Hippocampal formation (tissue), 2 donors: Measurements from ENCODE around the gene ST3GAL2.

ENCODE experiments used
- DNase-seq, 2 donors: peaks; one replicate each; lab custom pipeline; 2025; lab: John Stamatoyannopoulos, UW

ST3GAL2 gene, protein sequence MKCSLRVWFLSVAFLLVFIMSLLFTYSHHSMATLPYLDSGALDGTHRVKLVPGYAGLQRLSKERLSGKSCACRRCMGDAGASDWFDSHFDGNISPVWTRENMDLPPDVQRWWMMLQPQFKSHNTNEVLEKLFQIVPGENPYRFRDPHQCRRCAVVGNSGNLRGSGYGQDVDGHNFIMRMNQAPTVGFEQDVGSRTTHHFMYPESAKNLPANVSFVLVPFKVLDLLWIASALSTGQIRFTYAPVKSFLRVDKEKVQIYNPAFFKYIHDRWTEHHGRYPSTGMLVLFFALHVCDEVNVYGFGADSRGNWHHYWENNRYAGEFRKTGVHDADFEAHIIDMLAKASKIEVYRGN

DNA sequence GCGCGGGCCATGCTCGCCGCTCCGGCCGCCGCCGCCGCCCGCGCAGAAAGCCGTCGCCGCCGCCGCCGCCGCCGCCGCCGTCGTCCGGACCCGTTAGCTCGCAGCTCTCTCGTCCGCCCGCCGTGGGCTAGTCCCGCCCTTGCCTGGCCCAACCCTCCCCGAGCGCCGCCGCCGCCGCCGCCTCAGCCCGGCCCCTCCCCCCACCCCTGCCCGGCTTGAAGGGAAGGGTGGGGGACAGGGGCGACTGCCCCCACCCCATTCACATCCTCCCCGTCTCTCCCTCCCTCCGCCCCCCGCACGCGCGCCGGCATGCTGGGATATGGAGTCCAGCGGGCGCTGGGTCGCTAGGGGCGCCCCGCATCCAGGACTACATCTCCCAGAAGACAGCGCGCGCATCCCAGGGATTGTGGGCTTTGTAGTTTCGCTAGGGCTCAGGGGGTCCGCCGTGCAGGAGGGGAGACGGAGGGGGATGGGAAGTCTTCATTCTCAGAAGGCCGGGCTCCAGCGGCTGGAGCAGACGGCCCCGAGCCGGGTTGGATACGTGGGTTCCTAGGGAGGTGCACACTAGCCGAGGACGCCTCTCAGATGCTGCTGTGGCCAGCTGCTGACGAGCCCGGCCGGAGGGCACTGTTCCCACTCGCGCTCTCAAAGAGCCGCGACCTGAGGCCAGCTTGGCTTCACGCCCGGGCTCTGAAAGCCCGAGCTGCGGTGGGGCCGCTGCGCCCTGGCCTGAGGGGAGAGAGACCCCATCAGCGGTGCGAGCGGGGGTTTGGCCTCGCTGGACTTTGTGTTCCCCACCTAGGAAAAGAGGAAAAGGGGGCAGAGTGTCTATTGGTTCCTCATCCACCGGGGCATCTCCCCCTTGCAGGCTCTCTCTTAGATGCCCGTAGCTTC is at the start of gene ST3GAL2:
Gene ST3GAL2 (minus strand): TSS at position 132 of the 894 bp plus-strand sequence. CDS start 40,570 bp downstream, outside the sequence.
- DNase-seq = peak; percentile 94 to 96

DNA sequence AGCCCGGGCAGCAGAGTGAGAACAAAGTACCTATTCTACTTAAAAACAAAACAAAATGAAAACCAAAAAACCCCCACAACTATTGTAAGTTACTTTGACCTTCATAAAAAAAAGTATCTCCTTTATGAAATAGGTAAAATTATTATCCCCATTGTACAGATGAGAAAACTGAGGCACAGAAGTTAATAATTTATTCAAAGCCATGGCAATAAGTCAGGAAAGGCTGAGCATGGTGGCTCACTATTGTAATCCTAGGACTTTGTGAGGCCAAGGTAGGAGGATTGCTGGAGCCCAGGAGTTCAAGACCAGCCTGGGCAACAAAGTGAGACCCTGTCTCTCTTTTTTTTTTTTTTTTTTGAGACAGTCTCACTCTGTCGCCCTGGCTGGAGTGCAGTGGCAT is 46.0 kb upstream of the ST3GAL2 start:
- no peak for DNase-seq

GRCh38 chr16:70483426-70483825 is 44.5 kb upstream of the ST3GAL2 start:
- no peak for DNase-seq

DNA sequence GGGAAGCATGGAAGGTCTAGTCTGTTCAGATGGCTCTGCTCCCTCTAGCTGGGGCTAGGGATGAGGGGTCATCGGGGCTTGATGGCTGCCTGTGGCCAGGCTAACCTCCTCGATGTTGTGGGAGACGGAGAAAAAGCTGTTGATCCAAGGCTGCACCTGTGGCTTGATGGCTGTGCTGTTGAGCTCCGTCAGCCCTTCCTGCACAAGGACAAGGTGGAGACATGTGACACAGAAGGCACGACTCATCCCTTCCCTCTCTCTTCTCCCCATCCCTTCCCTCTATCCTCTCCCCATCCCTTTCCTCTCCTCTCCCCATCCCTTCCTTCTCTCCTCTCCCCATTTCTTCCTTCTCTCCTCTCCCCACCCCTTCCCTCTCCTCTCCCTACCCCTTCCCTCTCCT is 43.7 kb upstream of the ST3GAL2 start:
- DNase-seq = no peak

DNA sequence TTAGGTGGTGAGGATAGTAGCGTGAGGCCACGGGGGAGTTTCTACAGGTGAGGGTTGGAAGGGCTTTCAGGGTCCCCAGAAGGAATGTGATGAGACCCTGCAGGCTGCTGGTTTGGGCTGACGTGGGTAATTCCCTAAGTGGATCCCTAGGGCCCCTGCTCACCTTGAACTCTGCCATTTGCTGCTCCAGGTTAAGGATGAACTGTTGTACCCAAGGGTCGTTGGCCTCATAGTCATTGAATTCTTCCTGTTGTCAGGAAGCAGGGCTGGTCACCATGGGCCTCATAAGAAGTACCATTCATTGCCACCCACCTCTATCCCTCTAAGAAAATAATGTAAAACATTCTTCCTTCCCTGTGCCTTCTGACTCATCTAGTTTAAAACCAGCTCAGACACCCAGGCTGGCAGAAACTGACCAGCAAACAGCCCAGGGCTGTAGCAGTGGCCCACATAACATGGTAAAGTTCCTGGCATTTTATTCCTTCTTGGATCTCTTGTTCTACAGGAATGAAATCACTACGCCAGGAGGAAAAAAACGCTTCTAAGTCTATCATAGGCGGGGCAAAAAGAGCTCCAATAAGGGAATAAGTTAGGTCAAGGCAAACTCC is 43.1 kb upstream of the ST3GAL2 start:
- no peak for DNase-seq

DNA sequence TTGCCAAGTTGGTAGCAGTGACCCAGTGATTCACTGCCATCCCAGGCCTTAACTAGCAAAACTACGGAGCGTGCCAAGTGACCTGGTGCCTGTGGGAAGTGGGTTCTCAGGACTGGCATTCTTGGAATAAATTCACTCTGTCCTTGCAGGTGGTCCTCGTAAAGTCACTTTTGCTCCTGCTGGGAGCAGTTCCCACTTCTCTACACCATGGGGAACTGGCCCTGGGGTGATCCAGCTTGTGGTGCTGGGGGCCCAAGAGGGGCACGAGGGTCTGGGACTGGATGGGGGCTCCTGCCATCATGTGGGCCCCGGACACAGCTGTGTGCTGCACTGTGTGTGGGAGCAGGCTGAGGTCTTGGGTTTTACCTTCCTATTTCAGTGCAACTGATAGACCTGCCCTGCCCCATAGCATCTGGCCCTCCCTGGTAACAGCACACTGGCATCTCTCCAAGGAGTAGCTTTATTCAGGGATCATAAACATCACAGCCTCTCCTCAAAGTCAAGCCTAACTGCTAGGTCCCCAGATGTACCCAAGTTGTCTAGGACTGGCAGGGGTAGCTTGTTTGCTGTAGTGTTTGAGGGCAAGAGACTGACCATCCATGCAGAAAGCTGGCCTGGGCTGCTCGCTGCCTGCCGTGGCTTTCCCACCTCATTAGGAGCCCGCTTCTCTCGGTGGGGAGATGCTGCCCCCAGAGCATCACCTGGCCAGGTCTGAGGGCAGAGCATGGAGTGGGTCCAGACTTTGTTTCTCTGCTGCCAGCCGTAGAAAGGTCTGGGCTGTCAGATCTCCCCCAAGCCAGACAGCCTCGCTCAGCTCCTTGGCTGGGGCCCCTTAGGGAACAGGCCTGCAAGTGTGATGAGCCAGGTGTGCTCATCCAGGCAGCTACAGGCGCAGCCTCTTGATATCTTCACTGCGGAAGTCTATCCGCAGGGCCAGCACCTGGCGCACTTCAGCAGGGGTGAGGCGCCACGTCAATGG is 41.5 kb upstream of the ST3GAL2 start:
- no peak for DNase-seq

DNA sequence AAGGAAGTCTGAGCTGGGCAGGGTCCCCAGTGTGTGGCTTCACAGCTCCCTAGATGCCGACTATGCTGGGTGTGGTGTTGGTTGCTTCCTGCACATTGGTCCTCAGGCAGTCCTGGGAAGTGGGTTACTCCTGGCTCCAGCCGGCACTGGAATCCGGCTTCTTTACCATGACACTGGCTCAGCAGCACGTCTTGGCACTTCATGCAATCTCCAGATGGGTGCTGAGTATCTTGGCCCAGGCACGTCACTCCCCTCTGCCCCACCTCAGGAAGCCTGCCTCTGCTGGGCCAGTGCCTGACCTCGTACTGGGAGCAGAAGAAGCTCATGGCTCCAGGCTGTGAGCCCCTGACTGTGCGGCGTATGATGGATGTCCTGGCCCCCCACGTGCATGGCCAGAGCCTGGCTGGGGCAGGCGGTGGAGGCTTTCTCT is 40.0 kb upstream of the ST3GAL2 start:
- no peak for DNase-seq

DNA sequence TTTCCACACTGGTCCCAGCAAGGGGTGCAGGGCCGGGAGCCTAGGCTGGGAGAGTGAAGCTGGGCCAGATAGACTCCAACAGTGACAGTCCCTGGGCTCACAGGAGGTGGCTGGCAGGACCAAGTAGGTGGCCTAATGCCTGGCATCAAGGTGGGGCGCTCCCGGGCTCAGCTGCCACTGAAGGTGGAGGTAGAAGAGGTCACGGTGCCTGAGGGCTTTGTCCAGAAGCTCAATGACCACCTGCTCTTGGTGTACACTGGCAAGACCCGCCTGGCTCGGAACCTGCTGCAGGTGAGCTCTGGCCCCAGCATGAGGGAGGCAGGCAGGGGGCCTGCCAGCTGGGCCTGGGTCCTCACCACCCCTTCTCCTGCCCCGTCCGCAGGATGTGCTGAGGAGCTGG is 39.3 kb upstream of the ST3GAL2 start:
- no peak for DNase-seq

DNA sequence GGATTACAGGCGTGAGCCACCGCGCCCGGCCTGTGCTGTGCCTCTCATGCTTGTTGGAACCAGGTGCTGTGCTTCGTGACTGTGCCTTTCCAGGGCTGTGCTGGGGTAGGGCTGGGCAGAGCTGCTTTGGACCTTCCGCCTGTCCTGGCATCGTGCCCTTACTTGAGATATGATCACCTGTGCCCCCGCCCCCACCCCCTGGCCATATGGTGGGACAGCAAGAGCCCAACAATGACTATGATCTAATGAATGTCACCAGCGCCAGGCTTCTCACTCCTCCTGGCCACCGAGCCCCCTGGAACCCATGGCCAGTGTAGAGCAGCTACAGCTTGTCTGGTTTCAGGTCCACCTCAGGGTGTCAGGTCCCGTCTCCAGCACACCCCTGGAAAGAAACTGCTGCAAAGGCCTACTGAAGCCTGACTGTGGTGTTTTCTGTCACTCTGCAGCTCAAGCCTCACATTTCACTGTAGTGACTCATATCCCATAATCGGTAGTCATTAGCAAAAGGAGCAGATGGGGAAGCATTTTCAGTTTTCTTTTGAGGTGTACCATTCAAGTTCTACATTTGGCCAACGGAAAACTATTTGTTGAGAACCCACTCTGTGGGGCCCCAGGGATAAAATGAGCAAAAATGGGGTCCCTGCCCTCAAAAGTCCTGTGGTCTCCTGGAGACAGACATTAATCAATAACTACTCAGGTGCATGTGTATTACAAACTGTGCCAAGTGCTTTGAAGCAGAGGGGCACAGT is 37.5 kb upstream of the ST3GAL2 start:
- DNase-seq = no peak

DNA sequence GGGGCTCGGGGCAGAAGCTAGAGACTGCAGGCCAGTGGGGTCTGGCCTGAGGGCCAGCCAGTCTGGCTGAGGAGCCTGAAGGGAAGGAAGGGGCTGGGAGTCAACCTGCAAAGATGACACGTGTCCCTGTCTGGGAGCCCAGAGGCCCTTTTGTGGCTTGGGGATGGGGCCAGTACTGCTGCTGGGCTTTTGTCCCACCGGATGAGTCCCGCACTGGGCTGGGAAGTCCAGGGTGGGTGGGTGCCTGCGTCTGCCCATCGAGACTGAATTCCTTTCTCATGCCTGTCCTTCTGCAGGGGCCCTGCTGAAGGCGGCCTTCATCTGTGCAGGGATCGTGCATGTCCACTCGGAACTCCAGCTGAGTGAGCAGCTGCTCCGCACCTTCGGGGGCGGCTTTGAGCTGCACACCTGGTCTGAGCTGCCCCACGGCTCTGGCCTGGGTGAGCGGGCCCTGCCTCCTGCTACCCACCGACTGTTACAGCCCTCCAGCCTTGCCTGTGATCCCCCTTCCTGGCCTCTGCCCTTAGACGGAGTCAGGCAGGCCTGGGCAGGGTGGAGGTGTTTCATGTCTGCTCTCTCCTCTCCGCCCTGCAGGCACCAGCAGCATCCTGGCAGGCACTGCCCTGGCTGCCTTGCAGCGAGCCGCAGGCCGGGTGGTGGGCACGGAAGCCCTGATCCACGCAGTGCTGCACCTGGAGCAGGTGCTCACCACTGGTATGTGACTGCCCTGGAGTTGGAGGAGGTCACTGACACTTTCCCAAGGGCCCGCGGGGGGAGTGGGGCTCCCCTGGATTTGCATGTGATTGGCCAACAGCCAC is 36.4 kb upstream of the ST3GAL2 start:
- no peak for DNase-seq

- DNase-seq = no peak
These were observed 35.6 kb upstream of the ST3GAL2 start for GRCh38 chr16:70474320-70475053.

DNA sequence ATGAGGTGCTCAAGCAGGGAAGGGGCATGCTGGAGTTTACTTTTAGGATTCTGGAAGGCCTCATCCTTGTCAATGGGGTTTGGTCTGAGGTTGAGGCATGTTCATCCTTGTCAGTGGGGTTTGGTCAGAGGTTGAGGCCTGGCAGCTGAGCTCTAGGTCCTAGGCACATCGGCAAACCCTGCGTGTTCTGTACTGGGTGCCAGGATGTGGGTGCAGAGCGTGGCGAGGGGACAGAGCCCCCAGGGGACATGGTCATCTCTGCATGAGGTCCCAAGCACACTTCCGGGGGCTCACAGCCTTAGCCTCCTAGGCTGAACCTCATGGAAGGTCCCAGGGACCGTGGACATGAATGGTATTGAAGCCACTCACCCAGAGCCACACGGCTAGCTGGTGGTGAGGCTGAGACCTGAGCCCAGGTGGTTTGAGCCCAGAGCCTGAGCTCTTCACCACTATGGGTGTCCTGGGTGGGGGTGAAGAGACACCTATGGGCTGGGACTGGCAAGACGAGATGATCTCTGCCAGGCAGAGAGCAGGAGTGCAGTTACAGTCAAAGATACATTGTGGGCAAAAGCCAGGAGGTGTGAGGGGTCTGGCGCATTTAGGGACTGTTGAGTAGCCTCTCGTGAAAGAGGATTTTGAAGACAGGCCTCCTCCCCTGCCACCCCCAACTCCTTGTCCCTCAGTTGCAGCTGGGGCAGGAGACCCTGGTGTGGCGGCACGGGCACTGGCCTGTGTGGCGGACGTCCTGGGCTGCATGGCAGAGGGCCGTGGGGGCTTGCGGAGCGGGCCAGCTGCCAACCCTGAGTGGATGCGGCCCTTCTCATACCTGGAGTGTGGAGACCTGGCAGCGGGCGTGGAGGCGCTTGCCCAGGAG is 34.8 kb upstream of the ST3GAL2 start:
- no peak for DNase-seq

GRCh38 chr16:70472786-70473433 is 34.0 kb upstream of the ST3GAL2 start:
- DNase-seq = no peak

DNA sequence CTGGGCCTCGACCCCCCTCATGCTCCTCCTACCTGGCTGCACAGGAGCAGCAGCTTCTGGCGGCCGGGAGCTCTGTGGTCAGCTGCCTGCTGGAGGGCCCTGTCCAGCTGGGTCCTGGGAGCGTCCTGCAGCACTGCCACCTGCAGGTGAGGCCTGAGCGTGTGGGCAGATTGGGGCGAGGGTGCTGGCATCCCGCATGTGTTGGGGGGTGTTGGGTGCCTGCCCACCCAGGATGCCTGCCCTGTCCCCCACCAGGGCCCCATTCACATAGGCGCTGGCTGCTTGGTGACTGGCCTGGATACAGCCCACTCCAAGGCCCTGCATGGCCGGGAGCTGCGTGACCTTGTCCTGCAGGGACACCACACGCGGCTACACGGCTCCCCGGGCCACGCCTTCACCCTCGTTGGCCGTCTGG is 32.0 kb upstream of the ST3GAL2 start:
- DNase-seq = no peak

DNA sequence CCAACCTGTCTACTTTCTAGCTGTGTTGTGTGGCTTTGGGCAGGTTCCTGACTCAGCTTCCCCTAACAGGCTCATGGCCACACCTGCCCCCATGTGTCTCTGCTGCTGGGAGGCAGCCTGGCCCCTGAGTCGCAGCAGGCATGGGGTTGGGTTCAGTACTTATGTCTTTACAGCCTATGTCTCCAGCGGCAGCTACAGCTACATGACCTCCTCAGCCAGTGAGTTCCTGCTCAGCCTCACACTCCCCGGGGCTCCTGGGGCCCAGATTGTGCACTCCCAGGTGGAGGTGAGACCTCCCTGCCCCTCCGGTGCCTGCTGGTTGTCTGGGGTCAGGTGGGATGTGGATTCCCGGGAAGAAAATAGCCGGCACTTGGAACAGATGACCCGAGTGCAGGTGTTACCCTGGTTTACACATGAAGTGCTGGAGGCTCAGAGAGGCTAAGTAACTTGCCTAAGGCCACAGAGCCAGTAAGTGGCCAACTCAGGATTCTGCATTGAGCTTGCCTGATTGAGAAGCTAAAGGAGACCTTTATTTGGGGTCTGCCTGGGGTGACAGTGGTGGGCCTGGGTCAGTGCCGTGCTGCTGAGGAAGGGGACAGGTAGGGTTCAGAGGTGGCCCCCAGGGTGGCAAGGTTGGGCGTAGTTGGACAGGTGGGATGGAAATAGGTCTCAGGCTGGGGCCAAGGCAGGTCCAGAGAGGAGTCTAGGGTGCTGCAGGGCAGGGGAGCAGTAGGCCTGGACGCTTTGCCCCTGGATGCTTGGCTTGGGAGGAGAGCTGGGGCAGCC is 31.4 kb upstream of the ST3GAL2 start:
- DNase-seq = no peak

DNA sequence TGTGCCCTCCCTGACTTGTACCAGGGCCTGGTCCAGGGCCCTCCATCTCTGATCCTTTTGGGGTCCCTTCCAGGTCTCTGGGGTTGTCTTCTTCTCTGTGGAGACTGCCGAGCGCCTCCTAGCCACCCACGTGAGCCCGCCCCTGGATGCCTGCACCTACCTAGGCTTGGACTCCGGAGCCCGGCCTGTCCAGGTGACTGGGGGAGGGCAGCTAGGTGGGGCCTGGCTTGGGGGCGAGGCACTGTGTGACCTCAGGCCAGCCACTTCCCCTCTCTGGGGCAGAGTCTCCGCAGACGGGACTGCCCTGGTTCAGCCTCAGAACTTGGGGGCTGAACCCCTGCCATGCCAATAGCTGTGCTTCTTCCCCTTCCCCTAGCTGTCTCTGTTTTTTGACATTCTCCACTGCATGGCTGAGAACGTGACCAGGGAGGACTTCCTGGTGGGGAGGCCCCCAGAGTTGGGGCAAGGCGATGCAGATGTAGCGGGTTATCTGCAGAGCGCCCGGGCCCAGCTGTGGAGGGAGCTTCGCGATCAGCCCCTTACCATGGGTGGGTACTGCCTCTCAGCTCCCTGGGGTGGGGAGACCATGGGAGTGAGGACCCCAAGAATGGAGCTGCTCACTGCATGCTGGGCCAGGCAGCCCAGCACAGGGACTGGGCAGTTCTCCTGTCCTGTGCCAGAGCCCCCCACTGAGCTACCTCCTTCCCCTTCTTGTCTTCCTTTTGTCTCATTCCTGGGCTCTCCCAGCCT is 30.1 kb upstream of the ST3GAL2 start:
- DNase-seq = no peak
